ENCODE data around the gene TNFSF12. TPM values are rescaled to one million over a fixed set of nuclear protein-coding genes. Genes with fewer than 3 reads are reported as not detected.

Gene TNFSF12
- total RNA-seq, 1 experiment from 2014 or later = 8.1 TPM

DNA sequence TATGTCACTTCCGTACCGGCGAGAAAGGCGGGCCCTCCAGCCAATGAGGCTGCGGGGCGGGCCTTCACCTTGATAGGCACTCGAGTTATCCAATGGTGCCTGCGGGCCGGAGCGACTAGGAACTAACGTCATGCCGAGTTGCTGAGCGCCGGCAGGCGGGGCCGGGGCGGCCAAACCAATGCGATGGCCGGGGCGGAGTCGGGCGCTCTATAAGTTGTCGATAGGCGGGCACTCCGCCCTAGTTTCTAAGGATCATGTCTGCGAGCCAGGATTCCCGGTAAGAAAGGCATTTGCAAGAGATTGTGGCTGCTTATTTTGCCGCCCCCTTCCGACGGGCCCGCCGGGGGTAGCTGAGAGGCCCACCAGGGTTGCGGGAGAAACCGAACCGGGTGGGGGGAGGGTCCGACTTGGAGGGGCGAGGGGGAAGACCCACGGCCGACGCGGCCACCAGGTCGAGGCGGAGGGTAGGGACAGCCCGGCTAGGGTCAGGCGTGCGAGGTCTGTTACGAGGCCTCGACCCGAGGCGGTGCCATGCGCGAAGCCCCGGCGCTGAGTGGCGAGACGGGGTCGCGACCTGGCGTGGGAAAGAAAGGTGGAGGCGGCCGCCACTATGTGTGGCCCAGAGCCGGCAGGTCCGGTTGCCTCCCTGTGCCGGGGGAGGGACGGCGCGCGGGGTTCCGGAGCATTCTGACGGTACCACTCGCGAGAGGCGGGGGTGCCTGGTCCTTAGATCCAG, 23.9 kb downstream of the TNFSF12 start:
- H3K4me1 Mint-ChIP-seq = peaks cover 46% of the 10 kb centered on the region
- peaks cover 71% of the 10 kb centered on the region for H3K36me3 Mint-ChIP-seq
- peak overlapping the region; percentile 93 for H3K4me3 Mint-ChIP-seq
- ATAC-seq (no peak; the same call in 1 of the 2 replicates), DNase-seq (ENCODE audit: low spot score) (peak; percentile 100)
- CTCF ChIA-PET = interaction anchor here (1.2 to 3.4 kb wide), 4 partner anchors 12 to 17 kb away, joined by 5 to 22 read pairs (median 8); partner anchors contain the start of gene SOX15
- H3K27me3 Mint-ChIP-seq (ENCODE audit: low read depth) = no peaks in the 10 kb centered on the region
- H3K27ac Mint-ChIP-seq = peak overlapping the region; percentile 100
- POLR2A ChIA-PET = interaction anchor here (0.6 to 3.5 kb wide), 6 partner anchors 11 to 169 kb away, joined by 3 to 22 read pairs (median 4); partner anchors contain the start of genes MPDU1, SOX15, TMEM256 and TNFSF13
- H3K9me3 Mint-ChIP-seq = no peaks in the 10 kb centered on the region
- TF ChIP-seq ELF4 (CRISPR knock-in tag; IDR thresholded peaks at IDR 0.05; ENCODE audit: low read depth) (no peak), CREM (CRISPR knock-in tag; IDR thresholded peaks at IDR 0.05) (peak; percentile 95), SP1 (CRISPR knock-in tag; conservative IDR thresholded peaks at IDR 0.05) (peak; percentile 97), CBFB (CRISPR knock-in tag; IDR thresholded peaks at IDR 0.05; ENCODE audit: low read depth) (no peak), NFE2L1 (CRISPR knock-in tag; IDR thresholded peaks at IDR 0.05) (peak; percentile 32; the same call in 1 of the 2 replicates), TEAD1 (CRISPR knock-in tag; IDR thresholded peaks at IDR 0.05) (peak; percentile 69; the same call in 1 of the 2 replicates), ZNF423 (CRISPR knock-in tag; IDR thresholded peaks at IDR 0.05) (no peak), ETV6 (CRISPR knock-in tag; IDR thresholded peaks at IDR 0.05) (peak; percentile 66), JUN (CRISPR knock-in tag; IDR thresholded peaks at IDR 0.05) (peak; percentile 56; the same call in 1 of the 2 replicates), SMAD4 (CRISPR knock-in tag; IDR thresholded peaks at IDR 0.05) (no peak), FOXK1 (CRISPR knock-in tag; IDR thresholded peaks at IDR 0.05) (peak; percentile 71; the same call in 1 of the 2 replicates), ZNF121 (CRISPR knock-in tag; IDR thresholded peaks at IDR 0.05) (no peak), HMGA2 (CRISPR knock-in tag; IDR thresholded peaks at IDR 0.05) (no peak), TCF7 (CRISPR knock-in tag; IDR thresholded peaks at IDR 0.05; ENCODE audit: low read depth) (no peak)
- TF ChIP-seq, protein P1, sequence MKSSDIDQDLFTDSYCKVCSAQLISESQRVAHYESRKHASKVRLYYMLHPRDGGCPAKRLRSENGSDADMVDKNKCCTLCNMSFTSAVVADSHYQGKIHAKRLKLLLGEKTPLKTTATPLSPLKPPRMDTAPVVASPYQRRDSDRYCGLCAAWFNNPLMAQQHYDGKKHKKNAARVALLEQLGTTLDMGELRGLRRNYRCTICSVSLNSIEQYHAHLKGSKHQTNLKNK (CRISPR knock-in tag; IDR thresholded peaks at IDR 0.05) = peak; percentile 33; the same call in 1 of the 2 replicates
- TF ChIP-seq, protein P2, sequence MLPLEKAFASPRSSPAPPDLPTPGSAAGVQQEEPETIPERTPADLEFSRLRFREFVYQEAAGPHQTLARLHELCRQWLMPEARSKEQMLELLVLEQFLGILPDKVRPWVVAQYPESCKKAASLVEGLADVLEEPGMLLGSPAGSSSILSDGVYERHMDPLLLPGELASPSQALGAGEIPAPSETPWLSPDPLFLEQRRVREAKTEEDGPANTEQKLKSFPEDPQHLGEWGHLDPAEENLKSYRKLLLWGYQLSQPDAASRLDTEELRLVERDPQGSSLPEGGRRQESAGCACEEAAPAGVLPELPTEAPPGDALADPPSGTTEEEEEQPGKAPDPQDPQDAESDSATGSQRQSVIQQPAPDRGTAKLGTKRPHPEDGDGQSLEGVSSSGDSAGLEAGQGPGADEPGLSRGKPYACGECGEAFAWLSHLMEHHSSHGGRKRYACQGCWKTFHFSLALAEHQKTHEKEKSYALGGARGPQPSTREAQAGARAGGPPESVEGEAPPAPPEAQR (CRISPR knock-in tag; IDR thresholded peaks at IDR 0.05) = no peak
- TF ChIP-seq, protein P3, sequence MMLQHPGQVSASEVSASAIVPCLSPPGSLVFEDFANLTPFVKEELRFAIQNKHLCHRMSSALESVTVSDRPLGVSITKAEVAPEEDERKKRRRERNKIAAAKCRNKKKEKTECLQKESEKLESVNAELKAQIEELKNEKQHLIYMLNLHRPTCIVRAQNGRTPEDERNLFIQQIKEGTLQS (CRISPR knock-in tag; conservative IDR thresholded peaks at IDR 0.05) = no peak
- TF ChIP-seq, protein P4, sequence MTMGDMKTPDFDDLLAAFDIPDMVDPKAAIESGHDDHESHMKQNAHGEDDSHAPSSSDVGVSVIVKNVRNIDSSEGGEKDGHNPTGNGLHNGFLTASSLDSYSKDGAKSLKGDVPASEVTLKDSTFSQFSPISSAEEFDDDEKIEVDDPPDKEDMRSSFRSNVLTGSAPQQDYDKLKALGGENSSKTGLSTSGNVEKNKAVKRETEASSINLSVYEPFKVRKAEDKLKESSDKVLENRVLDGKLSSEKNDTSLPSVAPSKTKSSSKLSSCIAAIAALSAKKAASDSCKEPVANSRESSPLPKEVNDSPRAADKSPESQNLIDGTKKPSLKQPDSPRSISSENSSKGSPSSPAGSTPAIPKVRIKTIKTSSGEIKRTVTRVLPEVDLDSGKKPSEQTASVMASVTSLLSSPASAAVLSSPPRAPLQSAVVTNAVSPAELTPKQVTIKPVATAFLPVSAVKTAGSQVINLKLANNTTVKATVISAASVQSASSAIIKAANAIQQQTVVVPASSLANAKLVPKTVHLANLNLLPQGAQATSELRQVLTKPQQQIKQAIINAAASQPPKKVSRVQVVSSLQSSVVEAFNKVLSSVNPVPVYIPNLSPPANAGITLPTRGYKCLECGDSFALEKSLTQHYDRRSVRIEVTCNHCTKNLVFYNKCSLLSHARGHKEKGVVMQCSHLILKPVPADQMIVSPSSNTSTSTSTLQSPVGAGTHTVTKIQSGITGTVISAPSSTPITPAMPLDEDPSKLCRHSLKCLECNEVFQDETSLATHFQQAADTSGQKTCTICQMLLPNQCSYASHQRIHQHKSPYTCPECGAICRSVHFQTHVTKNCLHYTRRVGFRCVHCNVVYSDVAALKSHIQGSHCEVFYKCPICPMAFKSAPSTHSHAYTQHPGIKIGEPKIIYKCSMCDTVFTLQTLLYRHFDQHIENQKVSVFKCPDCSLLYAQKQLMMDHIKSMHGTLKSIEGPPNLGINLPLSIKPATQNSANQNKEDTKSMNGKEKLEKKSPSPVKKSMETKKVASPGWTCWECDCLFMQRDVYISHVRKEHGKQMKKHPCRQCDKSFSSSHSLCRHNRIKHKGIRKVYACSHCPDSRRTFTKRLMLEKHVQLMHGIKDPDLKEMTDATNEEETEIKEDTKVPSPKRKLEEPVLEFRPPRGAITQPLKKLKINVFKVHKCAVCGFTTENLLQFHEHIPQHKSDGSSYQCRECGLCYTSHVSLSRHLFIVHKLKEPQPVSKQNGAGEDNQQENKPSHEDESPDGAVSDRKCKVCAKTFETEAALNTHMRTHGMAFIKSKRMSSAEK (CRISPR knock-in tag; IDR thresholded peaks at IDR 0.05; ENCODE audit: borderline replicate concordance) = peak; percentile 94; the same call in 1 of the 2 replicates
- TF ChIP-seq, protein P5, sequence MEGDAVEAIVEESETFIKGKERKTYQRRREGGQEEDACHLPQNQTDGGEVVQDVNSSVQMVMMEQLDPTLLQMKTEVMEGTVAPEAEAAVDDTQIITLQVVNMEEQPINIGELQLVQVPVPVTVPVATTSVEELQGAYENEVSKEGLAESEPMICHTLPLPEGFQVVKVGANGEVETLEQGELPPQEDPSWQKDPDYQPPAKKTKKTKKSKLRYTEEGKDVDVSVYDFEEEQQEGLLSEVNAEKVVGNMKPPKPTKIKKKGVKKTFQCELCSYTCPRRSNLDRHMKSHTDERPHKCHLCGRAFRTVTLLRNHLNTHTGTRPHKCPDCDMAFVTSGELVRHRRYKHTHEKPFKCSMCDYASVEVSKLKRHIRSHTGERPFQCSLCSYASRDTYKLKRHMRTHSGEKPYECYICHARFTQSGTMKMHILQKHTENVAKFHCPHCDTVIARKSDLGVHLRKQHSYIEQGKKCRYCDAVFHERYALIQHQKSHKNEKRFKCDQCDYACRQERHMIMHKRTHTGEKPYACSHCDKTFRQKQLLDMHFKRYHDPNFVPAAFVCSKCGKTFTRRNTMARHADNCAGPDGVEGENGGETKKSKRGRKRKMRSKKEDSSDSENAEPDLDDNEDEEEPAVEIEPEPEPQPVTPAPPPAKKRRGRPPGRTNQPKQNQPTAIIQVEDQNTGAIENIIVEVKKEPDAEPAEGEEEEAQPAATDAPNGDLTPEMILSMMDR (IDR thresholded peaks at IDR 0.05) = no peak
- TF ChIP-seq, protein P6, sequence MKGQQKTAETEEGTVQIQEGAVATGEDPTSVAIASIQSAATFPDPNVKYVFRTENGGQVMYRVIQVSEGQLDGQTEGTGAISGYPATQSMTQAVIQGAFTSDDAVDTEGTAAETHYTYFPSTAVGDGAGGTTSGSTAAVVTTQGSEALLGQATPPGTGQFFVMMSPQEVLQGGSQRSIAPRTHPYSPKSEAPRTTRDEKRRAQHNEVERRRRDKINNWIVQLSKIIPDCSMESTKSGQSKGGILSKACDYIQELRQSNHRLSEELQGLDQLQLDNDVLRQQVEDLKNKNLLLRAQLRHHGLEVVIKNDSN (CRISPR knock-in tag; IDR thresholded peaks at IDR 0.05) = no peak
- TF ChIP-seq, protein P7, sequence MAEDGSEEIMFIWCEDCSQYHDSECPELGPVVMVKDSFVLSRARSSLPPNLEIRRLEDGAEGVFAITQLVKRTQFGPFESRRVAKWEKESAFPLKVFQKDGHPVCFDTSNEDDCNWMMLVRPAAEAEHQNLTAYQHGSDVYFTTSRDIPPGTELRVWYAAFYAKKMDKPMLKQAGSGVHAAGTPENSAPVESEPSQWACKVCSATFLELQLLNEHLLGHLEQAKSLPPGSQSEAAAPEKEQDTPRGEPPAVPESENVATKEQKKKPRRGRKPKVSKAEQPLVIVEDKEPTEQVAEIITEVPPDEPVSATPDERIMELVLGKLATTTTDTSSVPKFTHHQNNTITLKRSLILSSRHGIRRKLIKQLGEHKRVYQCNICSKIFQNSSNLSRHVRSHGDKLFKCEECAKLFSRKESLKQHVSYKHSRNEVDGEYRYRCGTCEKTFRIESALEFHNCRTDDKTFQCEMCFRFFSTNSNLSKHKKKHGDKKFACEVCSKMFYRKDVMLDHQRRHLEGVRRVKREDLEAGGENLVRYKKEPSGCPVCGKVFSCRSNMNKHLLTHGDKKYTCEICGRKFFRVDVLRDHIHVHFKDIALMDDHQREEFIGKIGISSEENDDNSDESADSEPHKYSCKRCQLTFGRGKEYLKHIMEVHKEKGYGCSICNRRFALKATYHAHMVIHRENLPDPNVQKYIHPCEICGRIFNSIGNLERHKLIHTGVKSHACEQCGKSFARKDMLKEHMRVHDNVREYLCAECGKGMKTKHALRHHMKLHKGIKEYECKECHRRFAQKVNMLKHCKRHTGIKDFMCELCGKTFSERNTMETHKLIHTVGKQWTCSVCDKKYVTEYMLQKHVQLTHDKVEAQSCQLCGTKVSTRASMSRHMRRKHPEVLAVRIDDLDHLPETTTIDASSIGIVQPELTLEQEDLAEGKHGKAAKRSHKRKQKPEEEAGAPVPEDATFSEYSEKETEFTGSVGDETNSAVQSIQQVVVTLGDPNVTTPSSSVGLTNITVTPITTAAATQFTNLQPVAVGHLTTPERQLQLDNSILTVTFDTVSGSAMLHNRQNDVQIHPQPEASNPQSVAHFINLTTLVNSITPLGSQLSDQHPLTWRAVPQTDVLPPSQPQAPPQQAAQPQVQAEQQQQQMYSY (CRISPR knock-in tag; IDR thresholded peaks at IDR 0.05) = no peak
- TF ChIP-seq, protein P8, sequence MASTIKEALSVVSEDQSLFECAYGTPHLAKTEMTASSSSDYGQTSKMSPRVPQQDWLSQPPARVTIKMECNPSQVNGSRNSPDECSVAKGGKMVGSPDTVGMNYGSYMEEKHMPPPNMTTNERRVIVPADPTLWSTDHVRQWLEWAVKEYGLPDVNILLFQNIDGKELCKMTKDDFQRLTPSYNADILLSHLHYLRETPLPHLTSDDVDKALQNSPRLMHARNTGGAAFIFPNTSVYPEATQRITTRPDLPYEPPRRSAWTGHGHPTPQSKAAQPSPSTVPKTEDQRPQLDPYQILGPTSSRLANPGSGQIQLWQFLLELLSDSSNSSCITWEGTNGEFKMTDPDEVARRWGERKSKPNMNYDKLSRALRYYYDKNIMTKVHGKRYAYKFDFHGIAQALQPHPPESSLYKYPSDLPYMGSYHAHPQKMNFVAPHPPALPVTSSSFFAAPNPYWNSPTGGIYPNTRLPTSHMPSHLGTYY (CRISPR knock-in tag; IDR thresholded peaks at IDR 0.05) = peak; percentile 91

All from WTC11 (cell line).